SK-N-SH (cell line): ENCODE data around the gene FMNL1. TPM values are rescaled to one million over a fixed set of nuclear protein-coding genes. Genes with fewer than 3 reads are reported as not detected.

Source experiments
- CTCF ChIA-PET: fragments of 300-600, 350-600 bp; formaldehyde crosslinking; extraction: SDS; loops from one replicate; lab custom pipeline; 2021; lab: Yijun Ruan, JAX
- POLR2A ChIA-PET: fragments of 350-600 bp; sonication (Branson Sonifier 250); formaldehyde crosslinking; extraction: SDS; loops from one replicate; lab custom pipeline; 2020; ENCODE audit warnings: antibody characterized with exemption, inconsistent platforms; lab: Yijun Ruan, JAX
- DNase-seq: peaks from one replicate; pipeline ENCODE4 v3.0.0; 2012
- H2AFZ ChIP-seq: fragments of 200-600 bp; sonication (generic); 2 replicates; pipeline ENCODE4 v1.8.1; 2016; ENCODE audit warnings: antibody characterized with exemption, mild to moderate bottlenecking, low read depth
- H3F3A ChIP-seq: fragments of 200-600 bp; sonication (generic); replicated peaks from 2 replicates; pipeline ENCODE3; 2016; ENCODE audit warnings: antibody characterized with exemption, mild to moderate bottlenecking; ENCODE audit not compliant: insufficient read depth
- H3K27ac ChIP-seq, 2 experiments: fragments of 200-500 bp in 1 of 2; fragments of 200-600 bp in 1 of 2; sonication (Bioruptor generic) in 1 of 2; sonication (generic), shearing (Covaris generic) in 1 of 2; 2 replicates each; pipeline versions ENCODE4 v1.5.1 to v1.6.1; 2014 to 2016; ENCODE audit warnings: low read depth in 2 of 2, inconsistent platforms in 1 of 2, low read length in 1 of 2, mild to moderate bottlenecking in 1 of 2, mixed read lengths in 1 of 2
- H3K27me3 ChIP-seq: fragments of 200-600 bp; sonication (generic), shearing (Covaris generic); 2 replicates; pipeline ENCODE4 v1.6.1; 2016; ENCODE audit warnings: mixed run types; ENCODE audit not compliant: insufficient read depth
- H3K36me3 ChIP-seq, 2 experiments: fragments of 200-500 bp in 1 of 2; fragments of 200-600 bp in 1 of 2; sonication (Bioruptor generic) in 1 of 2; sonication (generic) in 1 of 2; replicated peaks in 1 of 2; 2 replicates each; pipeline versions ENCODE3 to v1.5.1; 2014 to 2016; ENCODE audit warnings: low read length in 1 of 2, mild to moderate bottlenecking in 1 of 2; ENCODE audit not compliant: insufficient read depth in 2 of 2, control insufficient read depth in 1 of 2
- H3K4me1 ChIP-seq, 2 experiments: fragments of 200-500 bp in 1 of 2; fragments of 200-600 bp in 1 of 2; sonication (Bioruptor generic) in 1 of 2; sonication (generic), shearing (Covaris generic) in 1 of 2; 2 replicates each; pipeline versions ENCODE4 v1.5.1 to v1.6.1; 2014 to 2016; ENCODE audit warnings: low read depth in 1 of 2, low read length in 1 of 2, mixed run types in 1 of 2; ENCODE audit not compliant: insufficient read depth in 2 of 2, control insufficient read depth in 1 of 2
- H3K4me2 ChIP-seq: fragments of 200-600 bp; sonication (generic), shearing (Covaris generic); 2 replicates; pipeline ENCODE4 v1.6.1; 2017; ENCODE audit warnings: mixed run types
- H3K4me3 ChIP-seq, 2 experiments: fragments of 200-500 bp in 1 of 2; fragments of 200-600 bp in 1 of 2; sonication (Bioruptor generic) in 1 of 2; sonication (generic), shearing (Covaris generic) in 1 of 2; 2 replicates each; pipeline versions ENCODE4 v1.5.1 to v1.8.1; 2014 to 2016; ENCODE audit warnings: low read depth in 2 of 2, inconsistent platforms in 1 of 2, low read length in 1 of 2, mild to moderate bottlenecking in 1 of 2, mixed read lengths in 1 of 2, moderate library complexity in 1 of 2
- H3K79me2 ChIP-seq: fragments of 200-600 bp; sonication (generic); 2 replicates; pipeline ENCODE4 v1.8.1; 2017; ENCODE audit warnings: mild to moderate bottlenecking; ENCODE audit not compliant: insufficient read depth
- H3K9ac ChIP-seq: fragments of 200-600 bp; sonication (generic); 2 replicates; pipeline ENCODE4 v1.6.1; 2017; ENCODE audit warnings: mixed run types
- H3K9me2 ChIP-seq: fragments of 200-600 bp; sonication (generic); 2 replicates; pipeline ENCODE4 v1.6.1; 2017; ENCODE audit warnings: mixed run types
- H3K9me3 ChIP-seq: fragments of 200-600 bp; sonication (generic); 2 replicates; pipeline ENCODE4 v1.6.1; 2017; ENCODE audit warnings: mixed run types, mild to moderate bottlenecking, moderate library complexity
- H4K20me1 ChIP-seq: fragments of 200-600 bp; sonication (generic); 2 replicates; pipeline ENCODE4 v1.6.1; 2017; ENCODE audit warnings: mild to moderate bottlenecking, mixed run types; ENCODE audit not compliant: insufficient read depth
- EZH2phosphoT487 ChIP-seq: fragments of 200-600 bp; sonication (generic); IDR thresholded peaks from 2 replicates; pipeline ENCODE4 v1.6.1; 2017; ENCODE audit warnings: low read depth, mixed run types, mild to moderate bottlenecking, antibody characterized with exemption, moderate library complexity, borderline replicate concordance
- FOSL2 ChIP-seq: IDR thresholded peaks from 2 replicates; pipeline ENCODE4 v1.4.0; 2012; ENCODE audit warnings: low read depth, mild to moderate bottlenecking, moderate library complexity, borderline replicate concordance
- FOXJ3 ChIP-seq: sonication (generic); formaldehyde crosslinking; IDR thresholded peaks from 2 replicates; pipeline ENCODE4 v1.5.1; 2020; ENCODE audit warnings: mild to moderate bottlenecking, missing genetic modification reagents
- GABPA ChIP-seq: IDR thresholded peaks from 2 replicates; pipeline ENCODE4 v1.4.0; 2012; ENCODE audit warnings: low read depth, mild to moderate bottlenecking
- MEF2A ChIP-seq: IDR thresholded peaks from 2 replicates; pipeline ENCODE4 v1.4.0; 2012; ENCODE audit warnings: low read depth, borderline replicate concordance
- NRF1 ChIP-seq: IDR thresholded peaks from 2 replicates; pipeline ENCODE4 v1.6.1; 2012; ENCODE audit warnings: low read depth, mild to moderate bottlenecking, low read length
- RAD21 ChIP-seq: IDR thresholded peaks from 2 replicates; pipeline ENCODE4 v1.6.1; 2012; ENCODE audit warnings: mild to moderate bottlenecking, low read length
- RFX5 ChIP-seq: IDR thresholded peaks from 2 replicates; pipeline ENCODE4 v1.6.1; 2012; ENCODE audit warnings: mild to moderate bottlenecking, improper control_type of control experiment, low read length
- RXRA ChIP-seq: IDR thresholded peaks from 2 replicates; pipeline ENCODE4 v1.4.0; 2012; ENCODE audit warnings: low read depth, mild to moderate bottlenecking, borderline replicate concordance
- SIN3A ChIP-seq: IDR thresholded peaks from 2 replicates; pipeline ENCODE4 v1.6.1; 2012; ENCODE audit warnings: low read depth, mild to moderate bottlenecking, low read length, moderate library complexity, borderline replicate concordance
- SMC3 ChIP-seq: IDR thresholded peaks from 2 replicates; pipeline ENCODE4 v1.6.1; 2012; ENCODE audit warnings: low read depth, low read length, improper control_type of control experiment
- TCF12 ChIP-seq: IDR thresholded peaks from 2 replicates; pipeline ENCODE4 v1.4.0; 2012
- TEAD4 ChIP-seq: IDR thresholded peaks from 2 replicates; pipeline ENCODE4 v1.4.0; 2012; ENCODE audit warnings: mild to moderate bottlenecking, borderline replicate concordance; ENCODE audit not compliant: insufficient read depth
- USF2 ChIP-seq: fragments of 150-350 bp; IDR thresholded peaks from 2 replicates; pipeline ENCODE4 v1.6.1; 2017; ENCODE audit warnings: antibody characterized with exemption, low read length, low read depth, borderline replicate concordance
- ZBTB33 ChIP-seq: IDR thresholded peaks from 2 replicates; pipeline ENCODE4 v1.4.0; 2012; ENCODE audit warnings: low read depth, borderline replicate concordance
- WGBS: methylation state at CpG from one replicate; pipeline ENCODE4 v1.1.6; 2017; ENCODE audit warnings: low lambda C conversion rate; 5-methylcytosine and 5-hydroxymethylcytosine counted together
- polyA plus RNA-seq, 3 experiments: library from polyadenylated mRNA; depleted of rRNA; stranded (reverse); fragments of >200 nt; gene quantifications; 2 replicates each; pipeline ENCODE4 v1.2.3, GENCODE V29; 2012
- TF ChIP-seq, protein P1 (sequence below): IDR thresholded peaks from 2 replicates; pipeline ENCODE4 v1.4.0; 2012; ENCODE audit warnings: low read depth, borderline replicate concordance
- TF ChIP-seq, protein P2 (sequence below): IDR thresholded peaks from 2 replicates; pipeline ENCODE4 v1.6.1; 2012; ENCODE audit warnings: mild to moderate bottlenecking, low read depth, low read length, moderate library complexity
- TF ChIP-seq, protein P3 (sequence below): IDR thresholded peaks from 2 replicates; pipeline ENCODE4 v1.4.0; 2012; ENCODE audit warnings: low read depth

FMNL1 gene
- polyA plus RNA-seq, 1 of the 3 experiments (the other 2 are of a cell fraction), result 2.8 TPM

DNA sequence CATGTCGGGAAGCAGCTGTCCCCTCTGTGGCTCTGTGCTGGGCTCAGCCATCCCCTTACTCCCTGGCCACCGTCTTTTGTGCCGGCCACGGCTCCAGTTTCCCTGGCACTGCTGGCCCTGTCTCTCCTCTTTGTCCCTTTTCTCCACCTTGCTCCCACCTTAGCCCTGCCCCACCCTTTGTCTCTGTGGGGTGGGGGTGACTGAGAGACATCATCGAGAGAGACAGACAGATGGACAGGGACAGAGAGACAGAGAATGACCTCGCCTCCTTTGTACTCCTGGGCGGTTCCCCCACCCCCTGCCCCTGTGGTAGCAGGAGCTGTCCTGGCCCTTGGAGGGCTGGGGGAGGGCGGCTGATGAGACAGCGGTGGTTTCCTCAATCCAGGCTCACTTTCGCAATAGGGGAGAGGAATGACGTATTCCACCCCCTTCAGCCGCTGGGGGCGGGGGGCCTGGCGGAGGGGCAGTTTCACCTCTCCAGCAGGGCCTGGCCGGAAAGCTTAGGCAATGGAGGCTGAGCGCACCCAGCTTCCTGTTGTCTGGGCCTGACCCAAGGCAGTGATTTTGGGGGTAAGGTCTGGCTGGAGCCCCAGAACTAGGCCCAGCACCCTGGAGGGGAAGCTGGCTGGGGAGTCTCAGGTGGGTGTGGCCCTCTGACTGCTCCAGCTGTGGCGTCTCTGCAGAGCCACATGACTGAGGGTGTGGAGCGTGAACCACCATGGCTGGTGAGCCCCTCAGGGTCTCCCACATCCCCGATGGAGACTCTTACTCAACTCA lies 7.3 kb downstream of the FMNL1 start:
- TF ChIP-seq NRF1, result no peak
- no peak for TF ChIP-seq FOXJ3
- no peak for TF ChIP-seq SIN3A
- TF ChIP-seq, protein P1, sequence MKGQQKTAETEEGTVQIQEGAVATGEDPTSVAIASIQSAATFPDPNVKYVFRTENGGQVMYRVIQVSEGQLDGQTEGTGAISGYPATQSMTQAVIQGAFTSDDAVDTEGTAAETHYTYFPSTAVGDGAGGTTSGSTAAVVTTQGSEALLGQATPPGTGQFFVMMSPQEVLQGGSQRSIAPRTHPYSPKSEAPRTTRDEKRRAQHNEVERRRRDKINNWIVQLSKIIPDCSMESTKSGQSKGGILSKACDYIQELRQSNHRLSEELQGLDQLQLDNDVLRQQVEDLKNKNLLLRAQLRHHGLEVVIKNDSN, result no peak
- no peak for TF ChIP-seq FOSL2
- TF ChIP-seq TEAD4, result no peak
- TF ChIP-seq, protein P2, sequence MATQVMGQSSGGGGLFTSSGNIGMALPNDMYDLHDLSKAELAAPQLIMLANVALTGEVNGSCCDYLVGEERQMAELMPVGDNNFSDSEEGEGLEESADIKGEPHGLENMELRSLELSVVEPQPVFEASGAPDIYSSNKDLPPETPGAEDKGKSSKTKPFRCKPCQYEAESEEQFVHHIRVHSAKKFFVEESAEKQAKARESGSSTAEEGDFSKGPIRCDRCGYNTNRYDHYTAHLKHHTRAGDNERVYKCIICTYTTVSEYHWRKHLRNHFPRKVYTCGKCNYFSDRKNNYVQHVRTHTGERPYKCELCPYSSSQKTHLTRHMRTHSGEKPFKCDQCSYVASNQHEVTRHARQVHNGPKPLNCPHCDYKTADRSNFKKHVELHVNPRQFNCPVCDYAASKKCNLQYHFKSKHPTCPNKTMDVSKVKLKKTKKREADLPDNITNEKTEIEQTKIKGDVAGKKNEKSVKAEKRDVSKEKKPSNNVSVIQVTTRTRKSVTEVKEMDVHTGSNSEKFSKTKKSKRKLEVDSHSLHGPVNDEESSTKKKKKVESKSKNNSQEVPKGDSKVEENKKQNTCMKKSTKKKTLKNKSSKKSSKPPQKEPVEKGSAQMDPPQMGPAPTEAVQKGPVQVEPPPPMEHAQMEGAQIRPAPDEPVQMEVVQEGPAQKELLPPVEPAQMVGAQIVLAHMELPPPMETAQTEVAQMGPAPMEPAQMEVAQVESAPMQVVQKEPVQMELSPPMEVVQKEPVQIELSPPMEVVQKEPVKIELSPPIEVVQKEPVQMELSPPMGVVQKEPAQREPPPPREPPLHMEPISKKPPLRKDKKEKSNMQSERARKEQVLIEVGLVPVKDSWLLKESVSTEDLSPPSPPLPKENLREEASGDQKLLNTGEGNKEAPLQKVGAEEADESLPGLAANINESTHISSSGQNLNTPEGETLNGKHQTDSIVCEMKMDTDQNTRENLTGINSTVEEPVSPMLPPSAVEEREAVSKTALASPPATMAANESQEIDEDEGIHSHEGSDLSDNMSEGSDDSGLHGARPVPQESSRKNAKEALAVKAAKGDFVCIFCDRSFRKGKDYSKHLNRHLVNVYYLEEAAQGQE, result no peak
- no peak for TF ChIP-seq RXRA
- no peak for TF ChIP-seq EZH2phosphoT487
- TF ChIP-seq ZBTB33, result no peak
- TF ChIP-seq SMC3, result no peak
- no peak for TF ChIP-seq TCF12
- no peak for TF ChIP-seq USF2
- TF ChIP-seq RAD21, result no peak
- no peak for TF ChIP-seq MEF2A
- TF ChIP-seq, protein P3, sequence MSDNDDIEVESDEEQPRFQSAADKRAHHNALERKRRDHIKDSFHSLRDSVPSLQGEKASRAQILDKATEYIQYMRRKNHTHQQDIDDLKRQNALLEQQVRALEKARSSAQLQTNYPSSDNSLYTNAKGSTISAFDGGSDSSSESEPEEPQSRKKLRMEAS, result no peak
- no peak for TF ChIP-seq GABPA
- no peak for TF ChIP-seq RFX5
- TF ChIP-seq, all 33 proteins: peak for 0
- Histone ChIP-seq H3K27me3 (no peaks in the 10 kb centered on the region), H3K9me2 (no peaks in the 10 kb centered on the region), H3K9ac (no peak overlapping the region), H3F3A (peaks cover 2% of the 10 kb centered on the region), H3K4me1 (peaks cover 4 to 23% of the 10 kb centered on the region in 2 experiments; a peak in 2 of 4 replicates), H3K79me2 (no peaks in the 10 kb centered on the region), H3K4me3 (no peak overlapping the region), H3K4me2 (no peak overlapping the region), H3K9me3 (no peaks in the 10 kb centered on the region), H3K36me3 (no peaks in the 10 kb centered on the region), H3K27ac (no peak overlapping the region), H4K20me1 (no peaks in the 10 kb centered on the region), H2AFZ (no peak overlapping the region)
- DNase-seq, result no peak
- WGBS, result 65% methylated on average over 16 of the region's 19 CpGs
- POLR2A ChIA-PET, result no interaction called here
- CTCF ChIA-PET, result interaction anchor here (0.5 to 16.2 kb wide), 8 partner anchors 8 to 1033 kb away, joined by 3 to 232 read pairs (median 16); partner anchors contain the start of genes ACBD4 and FMNL1
